ENCODE data around the gene ASIC4. TPM values are rescaled to one million over a fixed set of nuclear protein-coding genes. Genes with fewer than 3 reads are reported as not detected.

ASIC4 gene
- total and polyA plus RNA-seq, 2 experiments from 2014 or later = not detected

DNA sequence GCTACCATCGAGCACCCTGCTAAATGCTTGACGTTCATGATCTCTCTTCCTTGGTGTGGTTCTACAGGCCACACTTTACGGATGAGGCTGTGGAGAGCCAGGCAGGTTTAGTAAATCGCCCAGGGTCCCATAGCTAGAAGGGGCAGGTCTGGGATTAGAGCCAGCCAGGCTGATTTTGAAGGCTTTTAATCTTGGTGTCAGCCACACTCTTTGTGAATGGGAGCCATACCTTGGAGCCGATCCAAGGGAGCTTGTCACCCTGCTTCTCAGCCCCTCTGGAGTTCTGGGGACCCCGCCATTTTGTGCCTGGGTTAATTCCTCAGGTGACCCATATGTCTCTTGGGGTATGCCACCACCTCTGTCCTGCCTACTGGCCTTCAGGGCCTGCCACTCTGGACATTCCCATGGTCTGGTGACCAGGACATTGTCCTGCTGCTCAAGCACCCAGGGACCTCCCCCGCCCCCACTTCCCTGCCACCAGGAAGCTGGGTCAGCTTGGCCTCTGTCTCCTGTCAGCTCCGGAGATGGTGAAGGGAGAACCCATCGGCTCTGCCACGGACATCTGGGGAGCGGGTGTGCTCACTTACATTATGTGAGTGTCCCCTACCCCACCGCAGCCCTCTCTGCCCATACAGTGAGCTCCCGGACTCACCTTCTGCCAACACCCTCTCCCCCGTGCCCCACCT is 22.9 kb upstream of the ASIC4 start:
- TF ChIP-seq, protein P1, sequence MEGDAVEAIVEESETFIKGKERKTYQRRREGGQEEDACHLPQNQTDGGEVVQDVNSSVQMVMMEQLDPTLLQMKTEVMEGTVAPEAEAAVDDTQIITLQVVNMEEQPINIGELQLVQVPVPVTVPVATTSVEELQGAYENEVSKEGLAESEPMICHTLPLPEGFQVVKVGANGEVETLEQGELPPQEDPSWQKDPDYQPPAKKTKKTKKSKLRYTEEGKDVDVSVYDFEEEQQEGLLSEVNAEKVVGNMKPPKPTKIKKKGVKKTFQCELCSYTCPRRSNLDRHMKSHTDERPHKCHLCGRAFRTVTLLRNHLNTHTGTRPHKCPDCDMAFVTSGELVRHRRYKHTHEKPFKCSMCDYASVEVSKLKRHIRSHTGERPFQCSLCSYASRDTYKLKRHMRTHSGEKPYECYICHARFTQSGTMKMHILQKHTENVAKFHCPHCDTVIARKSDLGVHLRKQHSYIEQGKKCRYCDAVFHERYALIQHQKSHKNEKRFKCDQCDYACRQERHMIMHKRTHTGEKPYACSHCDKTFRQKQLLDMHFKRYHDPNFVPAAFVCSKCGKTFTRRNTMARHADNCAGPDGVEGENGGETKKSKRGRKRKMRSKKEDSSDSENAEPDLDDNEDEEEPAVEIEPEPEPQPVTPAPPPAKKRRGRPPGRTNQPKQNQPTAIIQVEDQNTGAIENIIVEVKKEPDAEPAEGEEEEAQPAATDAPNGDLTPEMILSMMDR (IDR thresholded peaks at IDR 0.05; ENCODE audit: poor library complexity) = no peak
- TF ChIP-seq EZH2phosphoT487 (IDR thresholded peaks at IDR 0.05; ENCODE audit: low read depth, severe bottlenecking, unreplicated experiment) (no peak), EZH2 (IDR thresholded peaks at IDR 0.05; ENCODE audit: borderline replicate concordance) (no peak)
- Histone ChIP-seq H3K4me1 (ENCODE audit: insufficient read depth) (no peaks in the 10 kb centered on the region), H3K9me2 (replicated peaks; ENCODE audit: insufficient read depth) (no peaks in the 10 kb centered on the region), H2AFZ (no peak overlapping the region), H3K79me2 (no peaks in the 10 kb centered on the region), H3K36me3 (replicated peaks; ENCODE audit: insufficient read depth, low read depth) (no peaks in the 10 kb centered on the region), H3K4me2 (no peak overlapping the region), H3K27ac (no peak overlapping the region), H3K4me3 (no peak overlapping the region), H4K20me1 (ENCODE audit: insufficient read depth, poor library complexity, severe bottlenecking) (no peaks in the 10 kb centered on the region), H3K27me3 (peaks cover 52% of the 10 kb centered on the region), H3K9me3 (ENCODE audit: low read depth) (no peaks in the 10 kb centered on the region)
- no peak for DNase-seq (ENCODE audit: low spot score)
- WGBS (ENCODE audit: low lambda C conversion rate, missing lambda C conversion rate) = 92% methylated on average over 11 of the region's 14 CpGs

DNA sequence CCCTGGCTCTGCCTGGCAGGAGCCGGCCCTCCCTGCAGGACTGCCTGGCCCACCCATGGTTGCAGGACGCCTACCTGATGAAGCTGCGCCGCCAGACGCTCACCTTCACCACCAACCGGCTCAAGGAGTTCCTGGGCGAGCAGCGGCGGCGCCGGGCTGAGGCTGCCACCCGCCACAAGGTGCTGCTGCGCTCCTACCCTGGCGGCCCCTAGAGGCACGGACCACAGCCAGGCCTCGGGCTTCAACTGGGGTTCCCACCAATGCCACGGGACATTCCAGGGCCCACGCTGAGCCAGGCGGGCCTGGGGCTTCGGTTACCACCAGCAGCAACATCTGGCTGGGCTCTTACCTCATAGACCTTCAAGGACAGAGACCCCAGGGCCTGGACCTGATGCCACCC is 21.7 kb upstream of the ASIC4 start:
- Histone ChIP-seq H3K4me2 (no peak overlapping the region), H3K27me3 (peaks cover 53% of the 10 kb centered on the region), H3K36me3 (replicated peaks; ENCODE audit: insufficient read depth, low read depth) (no peaks in the 10 kb centered on the region), H3K4me1 (ENCODE audit: insufficient read depth) (peaks cover 8% of the 10 kb centered on the region), H3K27ac (no peak overlapping the region), H3K9me2 (replicated peaks; ENCODE audit: insufficient read depth) (no peaks in the 10 kb centered on the region), H4K20me1 (ENCODE audit: insufficient read depth, poor library complexity, severe bottlenecking) (no peaks in the 10 kb centered on the region), H2AFZ (no peak overlapping the region), H3K79me2 (no peaks in the 10 kb centered on the region), H3K4me3 (no peak overlapping the region), H3K9me3 (ENCODE audit: low read depth) (no peaks in the 10 kb centered on the region)
- no peak for DNase-seq (ENCODE audit: low spot score)
- TF ChIP-seq, protein P1 (IDR thresholded peaks at IDR 0.05; ENCODE audit: poor library complexity) = no peak
- TF ChIP-seq EZH2 (IDR thresholded peaks at IDR 0.05; ENCODE audit: borderline replicate concordance) (no peak), EZH2phosphoT487 (IDR thresholded peaks at IDR 0.05; ENCODE audit: low read depth, severe bottlenecking, unreplicated experiment) (no peak)
- WGBS (ENCODE audit: low lambda C conversion rate, missing lambda C conversion rate) = 64% methylated on average over 19 of the region's 20 CpGs

DNA sequence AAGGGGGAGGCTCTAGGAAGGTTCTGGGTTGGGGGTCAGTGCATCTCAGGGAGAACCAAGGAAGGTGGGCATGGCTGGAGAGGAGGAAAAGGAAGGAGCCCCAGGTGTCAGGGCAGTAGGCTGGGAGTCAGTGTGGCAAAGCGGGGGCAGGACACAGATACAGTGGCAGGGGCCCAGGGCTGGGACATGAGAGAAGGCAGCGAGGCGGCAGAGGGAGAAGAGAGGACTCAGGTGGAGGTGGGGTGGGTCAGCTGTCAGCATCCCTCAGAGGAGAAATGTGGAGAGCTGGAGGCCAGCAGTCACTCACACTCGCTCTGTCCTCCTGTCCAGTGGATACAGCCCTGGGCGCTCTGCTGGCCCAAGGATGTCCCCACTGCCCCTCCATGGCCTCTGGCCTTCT is 21.2 kb upstream of the ASIC4 start:
- no peak overlapping the region for H3K4me2 ChIP-seq
- no peak for DNase-seq (ENCODE audit: low spot score)
- peaks cover 9% of the 10 kb centered on the region for H3K4me1 ChIP-seq (ENCODE audit: insufficient read depth)
- H2AFZ ChIP-seq = no peak overlapping the region
- H3K4me3 ChIP-seq = no peak overlapping the region
- 99% methylated on average over 5 of the region's 5 CpGs for WGBS (ENCODE audit: low lambda C conversion rate, missing lambda C conversion rate)
- no peaks in the 10 kb centered on the region for H3K79me2 ChIP-seq
- H3K9me2 ChIP-seq (replicated peaks; ENCODE audit: insufficient read depth) = no peaks in the 10 kb centered on the region
- no peaks in the 10 kb centered on the region for H4K20me1 ChIP-seq (ENCODE audit: insufficient read depth, poor library complexity, severe bottlenecking)
- H3K36me3 ChIP-seq (replicated peaks; ENCODE audit: insufficient read depth, low read depth) = no peaks in the 10 kb centered on the region
- no peak overlapping the region for H3K27ac ChIP-seq
- H3K9me3 ChIP-seq (ENCODE audit: low read depth) = no peaks in the 10 kb centered on the region
- TF ChIP-seq EZH2 (IDR thresholded peaks at IDR 0.05; ENCODE audit: borderline replicate concordance) (no peak), EZH2phosphoT487 (IDR thresholded peaks at IDR 0.05; ENCODE audit: low read depth, severe bottlenecking, unreplicated experiment) (no peak)
- TF ChIP-seq, protein P1 (IDR thresholded peaks at IDR 0.05; ENCODE audit: poor library complexity) = no peak
- peaks cover 54% of the 10 kb centered on the region for H3K27me3 ChIP-seq

Measured in hepatocyte (in vitro differentiated cells).